CMK (cell line): ENCODE results near the gene RANBP17.
"Not testable (repeated sequence)": the region's sequence is repeated elsewhere in the genome, so short reads cannot be mapped to it uniquely, and the experiment has no call there.

Experiments used
- DNase-seq: peaks from one replicate; pipeline ENCODE4 v3.0.0-alpha.2; 2010; ENCODE audit warnings: low read depth

The RANBP17 gene

DNA sequence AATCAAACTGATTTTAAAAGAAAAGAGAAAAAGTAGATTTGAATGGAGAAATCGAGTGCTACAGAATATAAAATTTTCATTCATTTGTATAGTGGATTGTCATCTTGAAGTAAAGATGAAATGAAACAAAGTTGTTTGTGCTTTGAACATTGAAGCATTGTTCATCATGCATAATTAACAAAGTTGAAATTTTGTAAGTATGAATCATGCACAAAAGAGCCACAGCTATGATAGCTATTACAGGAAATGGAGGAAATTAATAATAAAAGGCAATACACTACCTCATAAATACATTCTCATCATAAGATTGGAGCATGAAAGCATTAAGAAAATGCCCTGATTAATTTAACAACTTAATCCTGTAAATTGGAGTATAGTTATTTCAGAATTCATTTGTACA, 293.8 kb downstream of the RANBP17 start:
- no peak for DNase-seq

DNA sequence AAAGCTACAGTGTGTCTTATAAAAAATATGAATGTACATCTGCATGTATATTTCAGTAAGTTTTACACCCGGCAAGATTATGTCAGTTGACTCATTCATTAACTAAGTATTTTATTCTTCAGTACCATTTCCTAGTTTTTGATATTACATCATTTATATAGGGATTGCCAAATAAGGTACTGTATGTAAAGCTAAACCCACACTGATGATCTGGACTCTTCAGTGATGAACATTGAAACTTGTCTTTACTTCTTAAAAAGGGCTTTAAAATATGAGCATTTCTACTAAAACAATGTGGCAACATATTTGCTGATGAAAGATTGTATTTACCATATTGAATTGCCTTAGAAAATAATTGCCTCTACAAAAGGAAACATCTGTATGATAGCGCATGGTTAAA, 295.5 kb downstream of the RANBP17 start:
- no peak for DNase-seq

DNA sequence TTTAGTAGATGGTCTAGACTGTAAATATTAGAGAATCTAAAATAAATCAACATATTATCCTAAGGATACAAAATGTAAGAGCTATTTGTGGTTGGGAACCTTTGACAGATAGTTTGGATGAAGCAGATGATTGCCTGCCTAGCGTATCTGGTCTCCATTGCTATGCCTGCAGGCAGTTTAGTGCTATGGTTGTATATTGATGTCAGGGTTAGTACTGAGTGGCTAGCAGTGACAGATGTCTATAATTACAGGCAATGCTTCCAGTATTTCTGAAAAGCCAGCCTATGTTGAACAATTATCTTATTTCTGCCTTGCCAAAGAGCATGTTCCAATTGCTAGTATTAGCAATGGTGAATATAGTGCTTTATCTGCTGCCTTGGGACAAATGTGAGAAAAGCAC, 296.0 kb downstream of the RANBP17 start:
- no peak for DNase-seq

DNA sequence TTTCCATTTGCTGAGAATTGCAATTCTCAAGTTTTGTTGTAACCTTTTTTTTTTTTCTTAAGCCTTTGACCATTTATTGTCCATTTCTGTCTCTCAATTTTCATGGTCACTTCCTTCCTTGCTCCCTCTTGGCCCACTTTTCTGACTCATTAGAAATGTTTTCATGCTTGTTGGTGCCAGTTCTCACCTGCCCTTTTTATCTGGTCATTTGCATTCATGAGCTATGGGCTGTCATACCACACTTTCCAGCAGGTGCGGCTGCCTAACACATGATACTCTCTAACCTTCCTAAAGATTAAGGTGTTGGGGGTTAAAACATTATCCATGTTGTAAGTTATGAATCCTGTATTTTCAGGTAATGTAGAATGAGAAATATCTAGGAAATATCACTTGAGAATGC, 296.8 kb downstream of the RANBP17 start:
- no peak for DNase-seq

DNA sequence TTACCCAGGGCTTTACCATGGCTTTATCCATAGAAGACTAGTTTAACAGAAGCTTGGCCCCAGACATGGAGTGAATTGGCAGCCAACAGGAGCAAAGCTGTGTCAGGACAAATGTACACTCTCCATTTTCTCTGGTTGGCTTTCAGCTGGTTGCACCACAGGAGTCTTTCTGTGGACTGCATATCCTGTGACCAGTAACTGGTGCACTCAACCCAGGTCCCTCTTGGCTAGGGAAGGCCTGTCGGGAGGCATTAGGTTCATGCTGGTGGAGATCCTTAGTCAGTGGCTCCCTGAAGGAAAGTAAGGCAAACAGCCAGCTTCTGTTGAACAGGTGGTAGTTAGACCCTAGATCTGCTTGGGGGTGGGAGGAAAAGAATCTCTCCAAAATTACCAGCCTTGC, 300.3 kb downstream of the RANBP17 start:
- no peak for DNase-seq

DNA sequence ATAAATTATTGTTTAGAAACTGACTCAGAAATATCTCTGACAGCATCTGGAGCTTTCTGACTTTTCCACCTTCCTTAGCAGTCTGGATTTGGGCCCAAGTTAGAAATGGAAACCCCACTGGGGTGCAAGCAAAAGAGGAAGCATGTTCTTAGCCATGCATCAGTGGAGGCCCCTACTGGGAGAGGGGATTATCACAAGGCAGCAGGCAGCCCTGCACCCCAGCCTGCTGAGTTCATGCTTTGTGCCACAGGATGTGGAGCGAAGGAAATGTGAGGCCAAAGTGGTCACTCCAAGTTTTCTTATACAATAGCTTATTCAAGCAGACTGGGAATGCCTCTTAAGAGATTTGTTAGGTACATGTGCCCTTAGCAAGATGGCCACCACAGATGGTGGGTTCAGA, 300.8 kb downstream of the RANBP17 start:
- DNase-seq = no peak

DNA sequence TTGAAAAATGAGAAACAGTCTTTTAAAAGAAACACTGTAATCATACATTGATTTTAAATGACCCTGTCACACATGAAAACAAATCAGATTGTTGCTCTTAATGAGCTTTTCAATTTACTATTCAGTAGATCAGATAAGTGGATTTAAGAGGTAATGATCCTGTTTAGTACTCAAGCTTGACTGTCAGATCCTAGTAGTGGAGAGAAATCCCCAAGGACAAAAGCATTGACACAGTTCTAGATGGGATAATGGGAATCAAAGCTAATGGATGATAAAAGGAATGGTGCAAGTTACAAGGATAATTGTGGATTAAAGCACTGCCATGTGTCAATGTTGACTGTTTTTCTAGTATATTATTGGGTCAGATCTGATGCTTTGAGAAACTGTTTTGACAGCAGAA, 304.9 kb downstream of the RANBP17 start:
- no peak for DNase-seq

DNA sequence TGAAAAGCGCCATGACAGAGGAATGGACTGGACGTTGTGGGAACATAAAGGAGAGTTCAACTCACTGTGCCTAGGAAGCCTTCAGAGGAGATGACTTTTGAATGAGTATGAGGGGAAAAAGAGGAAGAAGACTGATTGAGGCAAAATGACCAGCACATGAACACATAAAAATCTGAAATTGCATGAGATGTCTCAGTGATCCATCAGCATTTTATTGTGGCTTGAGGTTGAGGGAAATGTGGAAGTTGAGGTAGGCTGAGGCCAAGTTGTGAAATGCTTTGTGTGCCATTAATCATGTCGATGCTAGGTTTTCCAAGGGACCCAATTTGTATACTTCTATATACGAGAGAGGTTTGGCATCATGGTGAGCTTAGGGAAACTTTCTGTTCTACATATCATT, 306.4 kb downstream of the RANBP17 start:
- no peak for DNase-seq

DNA sequence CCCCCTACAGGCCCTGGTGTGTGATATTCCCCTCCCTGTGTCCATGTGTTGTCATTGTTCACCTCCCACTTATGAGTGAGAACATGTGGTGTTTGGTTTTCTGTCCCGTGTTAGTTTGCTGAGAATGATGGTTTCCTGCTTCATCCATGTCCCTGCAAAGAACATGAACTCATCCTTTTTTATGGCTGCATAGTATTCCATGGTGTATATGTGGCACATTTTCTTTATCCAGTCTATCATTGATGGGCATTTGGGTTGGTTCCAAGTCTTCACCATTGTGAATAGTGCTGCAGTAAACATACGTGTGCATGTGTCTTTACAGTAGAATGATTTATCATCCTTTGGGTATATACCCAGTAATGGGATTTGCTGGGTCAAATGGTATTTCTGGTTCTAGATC, 313.1 kb downstream of the RANBP17 start:
- not testable (repeated sequence) for DNase-seq

DNA sequence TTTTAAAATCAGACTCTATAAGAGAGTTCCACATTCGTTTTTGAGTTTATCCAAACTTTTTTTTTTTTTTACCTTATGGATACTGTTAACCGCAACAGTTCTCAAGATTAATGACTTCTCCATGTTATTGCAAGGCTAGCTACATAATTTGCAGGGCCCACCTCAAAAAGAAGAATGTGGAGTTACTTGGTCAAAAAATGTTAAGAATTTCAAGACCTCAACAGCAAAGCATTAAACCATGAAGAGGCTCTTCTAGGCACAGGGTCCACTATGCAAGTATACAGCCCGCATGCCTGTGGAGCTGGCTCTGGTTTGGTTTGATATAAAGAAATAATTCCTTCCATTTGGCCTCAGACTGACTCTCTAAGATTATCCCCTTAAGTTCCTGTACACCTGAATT, 313.9 kb downstream of the RANBP17 start:
- no peak for DNase-seq

DNA sequence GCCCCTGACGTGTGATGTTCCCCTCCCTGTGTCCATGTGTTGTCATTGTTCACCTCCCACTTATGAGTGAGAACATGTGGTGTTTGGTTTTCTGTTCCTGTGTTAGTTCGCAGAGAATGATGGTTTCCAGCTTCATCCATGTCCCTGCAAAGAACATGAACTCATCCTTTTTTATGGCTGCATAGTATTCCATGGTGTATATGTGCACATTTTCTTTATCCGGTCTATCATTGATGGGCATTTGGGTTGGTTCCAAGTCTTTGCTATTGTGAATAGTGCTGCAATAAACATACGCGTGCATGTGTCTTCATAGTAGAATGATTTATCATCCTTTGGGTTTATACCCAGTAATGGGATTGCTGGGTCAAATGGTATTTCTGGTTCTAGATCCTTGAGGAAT, 316.4 kb downstream of the RANBP17 start:
- DNase-seq = not testable (repeated sequence)

DNA sequence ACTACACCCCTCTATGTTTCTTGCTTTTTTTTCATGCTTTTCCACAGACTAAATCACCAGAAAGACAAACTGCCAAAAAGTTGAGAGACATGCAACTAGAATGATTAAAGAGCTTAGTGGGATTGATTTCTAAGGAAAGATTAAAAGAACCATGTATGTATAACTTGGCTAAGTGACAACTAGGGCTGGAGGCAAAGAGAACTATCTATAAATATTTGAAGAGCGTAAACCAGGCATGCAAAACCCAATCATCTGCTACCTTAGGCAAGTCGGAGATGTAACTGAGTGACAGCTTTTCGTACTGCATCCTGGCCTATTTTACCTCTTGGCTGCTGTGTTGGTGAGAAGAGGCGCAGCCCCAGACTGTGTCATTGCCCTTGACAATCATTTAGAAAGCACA, 326.2 kb downstream of the RANBP17 start:
- DNase-seq = no peak

DNA sequence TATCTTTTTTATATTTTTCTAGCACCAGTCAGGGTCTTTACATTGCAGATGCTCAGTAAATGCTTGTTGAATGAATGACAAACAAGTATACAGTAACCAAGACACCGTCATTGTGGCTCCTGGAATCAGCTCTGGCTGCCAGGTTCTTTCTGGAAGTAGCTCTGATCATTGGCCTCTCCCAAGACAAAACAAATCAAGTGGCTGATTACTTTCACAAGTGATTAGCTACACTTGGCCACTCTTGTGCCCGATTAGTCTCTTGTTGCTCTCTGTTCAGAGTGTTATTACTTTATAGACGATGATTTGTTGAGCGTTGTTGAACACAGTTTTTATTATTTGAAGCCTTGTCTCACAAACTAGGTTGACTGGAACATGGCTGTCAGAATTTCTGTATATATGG, 327.6 kb downstream of the RANBP17 start:
- DNase-seq = no peak

DNA sequence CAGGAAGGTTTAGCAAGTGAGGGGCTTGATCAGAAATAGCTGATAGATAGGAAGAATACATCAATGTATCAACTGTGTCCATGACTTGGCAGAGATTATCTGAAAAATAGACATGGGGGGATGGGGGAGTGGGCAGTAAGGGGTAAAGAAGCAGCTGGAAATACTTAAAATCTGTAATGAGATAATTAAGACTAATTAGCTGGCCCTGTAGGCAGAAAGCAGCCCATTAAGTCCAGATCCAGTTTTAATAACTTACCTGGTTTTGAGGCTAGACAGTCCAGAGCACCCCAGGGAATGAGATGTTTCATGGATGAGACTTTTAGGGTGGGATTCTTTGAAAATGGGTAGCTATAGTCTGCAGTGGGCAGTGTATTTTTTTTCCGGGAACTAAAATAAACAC, 330.3 kb downstream of the RANBP17 start:
- no peak for DNase-seq

DNA sequence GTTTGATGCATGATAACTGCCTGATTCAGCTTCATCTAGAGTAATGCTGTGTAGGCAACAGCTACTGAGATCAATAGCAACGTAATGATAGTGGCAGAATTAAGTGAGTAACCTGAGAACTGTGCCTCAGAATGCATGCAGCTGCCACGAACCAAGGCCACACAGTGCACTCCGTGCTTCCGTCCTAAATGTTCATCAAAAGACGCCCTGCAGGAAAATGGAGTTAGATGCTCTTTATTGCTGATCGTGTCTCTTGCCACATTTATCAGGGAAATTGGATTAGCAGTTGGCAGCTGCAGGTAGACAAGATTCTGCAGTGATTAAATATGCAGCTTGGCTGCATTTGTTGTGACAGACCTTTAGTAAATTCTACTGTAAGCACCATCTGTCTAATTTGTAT, 339.5 kb downstream of the RANBP17 start:
- no peak for DNase-seq

DNA sequence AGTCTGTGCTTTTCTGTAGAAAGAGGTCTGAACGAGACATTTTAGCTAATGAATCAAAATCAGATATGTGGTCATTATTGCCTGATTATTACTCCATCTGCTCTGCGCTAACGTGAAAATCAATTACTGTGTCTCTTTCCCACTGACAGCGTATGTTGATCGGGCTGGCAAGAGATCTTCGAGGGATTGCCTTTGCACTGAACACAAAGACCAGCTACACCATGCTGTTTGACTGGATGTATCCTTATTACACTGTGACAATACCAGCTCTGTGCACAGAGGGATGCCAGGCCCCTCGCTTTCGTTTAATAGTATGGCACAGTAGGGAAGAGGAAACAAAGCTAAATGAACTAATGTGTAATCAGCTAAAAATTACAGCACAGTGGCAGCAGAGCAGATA, 343.6 kb downstream of the RANBP17 start:
- DNase-seq = no peak

DNA sequence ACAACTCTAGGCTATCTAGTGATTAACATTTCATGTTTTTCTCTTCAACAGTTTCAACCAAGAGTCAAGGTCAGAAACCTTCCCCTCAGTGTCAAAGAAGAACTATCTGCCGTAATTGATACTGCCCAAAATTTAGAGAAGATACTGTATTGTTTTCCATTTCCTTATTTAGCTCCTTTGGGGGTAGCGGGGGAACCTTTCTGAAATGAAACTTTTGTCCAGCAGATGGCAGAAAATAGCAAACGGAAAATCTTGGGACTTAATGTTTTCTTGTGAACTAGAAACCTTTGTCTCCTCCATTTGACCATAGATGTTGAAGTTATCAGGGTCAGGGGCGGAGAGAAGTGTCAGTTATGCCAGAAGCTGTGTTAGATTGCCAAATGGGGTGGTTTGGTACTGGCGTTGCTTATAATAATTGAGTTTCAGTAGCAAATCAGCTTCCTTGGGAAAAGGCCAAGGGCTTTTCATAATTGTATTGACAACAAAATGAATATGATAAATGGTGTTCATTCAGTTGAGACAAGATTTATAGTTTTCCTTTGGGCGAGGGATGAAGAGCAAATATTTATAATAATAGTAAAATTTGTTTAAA, 345.5 kb downstream of the RANBP17 start:
- DNase-seq = no peak

DNA sequence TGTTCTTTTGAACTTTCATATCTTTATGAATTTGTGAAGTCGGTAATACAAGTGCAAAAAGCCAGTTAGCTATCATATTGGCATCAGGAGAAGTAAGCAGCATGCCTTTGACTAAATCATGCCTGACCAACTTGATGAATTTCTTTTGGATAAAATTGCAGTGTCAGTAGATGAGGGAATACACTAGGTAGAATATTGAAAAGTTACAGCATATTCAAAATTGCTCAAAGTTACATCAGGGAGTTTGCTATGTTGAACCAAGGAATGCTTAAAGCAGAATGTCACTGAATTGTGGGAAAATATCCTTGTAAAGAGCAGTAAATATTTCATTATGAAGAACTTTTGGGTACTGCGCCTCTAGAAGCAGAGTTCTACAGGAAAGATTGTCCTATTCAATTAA, 360.1 kb downstream of the RANBP17 start:
- no peak for DNase-seq

DNA sequence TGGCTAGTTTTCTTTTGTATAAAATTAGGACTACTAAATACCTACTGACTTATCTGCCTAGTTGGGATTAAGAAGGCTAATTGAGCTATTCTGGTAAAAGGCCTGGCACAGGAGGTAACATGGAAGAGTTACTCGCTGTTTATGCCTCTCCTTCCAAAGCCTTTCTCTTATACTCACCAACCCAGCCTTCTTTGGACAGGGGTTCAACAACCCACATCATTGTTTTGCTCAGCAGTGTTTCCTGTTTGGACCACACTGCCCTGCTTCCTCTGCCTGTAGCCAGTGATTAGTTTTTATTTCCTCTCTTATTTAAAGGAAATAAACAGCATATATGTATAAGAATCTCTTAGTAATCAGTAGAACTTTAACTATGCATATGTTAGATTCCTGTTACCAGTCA, 362.1 kb downstream of the RANBP17 start:
- no peak for DNase-seq

DNA sequence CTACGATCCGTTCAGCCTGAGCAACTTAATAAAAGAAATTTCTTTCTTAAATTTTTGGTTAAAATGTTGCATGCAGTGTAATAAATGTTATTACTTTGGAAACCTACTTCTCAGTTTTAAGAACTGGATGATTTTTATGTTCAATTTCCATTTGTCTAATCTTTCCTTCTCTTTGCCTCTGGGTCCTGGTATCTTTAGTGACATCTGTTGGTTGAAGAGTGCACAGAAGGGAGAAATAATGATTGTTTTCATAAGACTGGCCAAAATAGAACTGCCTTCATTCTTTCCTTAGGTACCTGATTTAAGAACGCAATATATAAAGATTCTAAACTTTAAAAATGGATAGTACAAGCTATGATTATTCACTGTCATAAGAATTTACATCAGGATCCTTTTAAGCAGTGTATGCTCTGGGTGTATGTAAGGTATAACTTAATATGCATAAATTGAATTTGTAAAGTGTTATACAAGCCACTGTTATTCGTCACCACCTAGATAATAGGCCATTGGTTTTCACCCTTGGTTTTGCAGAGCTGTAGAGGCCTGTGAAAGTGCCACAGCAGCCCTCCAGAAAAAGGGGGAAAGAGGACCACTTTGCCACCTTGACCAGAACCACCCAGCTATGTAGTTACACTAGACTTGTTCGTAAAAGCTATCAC, 364.4 kb downstream of the RANBP17 start:
- DNase-seq = no peak

DNA sequence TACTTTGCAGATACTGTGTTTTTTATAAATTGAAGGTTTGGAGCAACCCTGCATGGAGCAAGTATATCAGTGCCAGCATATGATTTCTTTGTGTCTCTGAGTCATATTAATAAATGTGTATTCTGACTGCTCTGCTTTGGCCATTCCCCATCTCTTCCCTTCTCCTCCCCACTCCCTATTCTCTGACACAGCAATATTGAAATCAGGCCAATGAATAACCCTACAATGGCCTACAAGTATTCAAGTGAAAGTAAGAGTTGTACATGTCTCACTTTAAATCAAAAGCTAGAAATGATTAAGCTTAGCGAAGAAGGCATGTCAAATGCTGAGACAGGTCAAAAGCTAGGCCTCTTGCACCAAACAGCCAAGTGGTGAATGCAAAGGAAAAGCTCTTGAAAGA, 365.0 kb downstream of the RANBP17 start:
- DNase-seq = no peak

DNA sequence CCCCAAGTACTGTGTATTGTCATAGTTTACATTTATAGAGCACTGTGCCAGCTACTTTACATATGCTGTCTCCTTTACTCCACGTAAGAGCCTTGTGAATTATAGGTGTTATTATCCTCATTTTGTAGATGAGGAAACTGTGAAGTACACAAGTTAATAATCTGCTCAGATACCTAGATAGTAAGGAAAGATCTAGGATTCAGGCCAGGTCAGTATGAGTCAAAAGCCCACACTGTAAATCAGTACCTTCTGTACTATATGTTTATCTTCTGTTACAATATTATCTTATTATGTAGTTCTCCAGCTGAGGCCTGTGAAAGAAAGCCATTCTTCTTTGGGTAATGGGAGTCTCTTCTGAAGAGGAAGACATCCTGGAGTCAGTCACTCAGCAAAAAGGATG, 374.8 kb downstream of the RANBP17 start:
- DNase-seq = no peak

DNA sequence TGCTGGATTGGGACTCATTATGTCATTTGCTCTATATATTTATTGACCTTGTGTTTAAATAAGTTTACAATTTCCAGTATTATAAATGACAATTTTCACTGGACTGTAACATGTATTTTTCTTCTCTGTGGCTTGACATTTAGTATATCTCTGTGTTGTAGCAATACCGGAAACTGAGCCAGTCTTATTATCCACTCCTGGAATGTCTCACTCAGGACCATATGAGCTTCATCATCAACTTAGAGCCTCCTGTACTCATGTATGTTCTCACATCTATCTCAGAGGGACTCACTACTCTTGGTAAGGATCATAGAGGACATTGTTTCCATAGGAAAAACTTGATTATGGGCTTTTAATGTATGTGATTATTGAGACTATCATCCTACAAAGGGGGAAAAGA, 380.7 kb downstream of the RANBP17 start:
- DNase-seq = no peak

DNA sequence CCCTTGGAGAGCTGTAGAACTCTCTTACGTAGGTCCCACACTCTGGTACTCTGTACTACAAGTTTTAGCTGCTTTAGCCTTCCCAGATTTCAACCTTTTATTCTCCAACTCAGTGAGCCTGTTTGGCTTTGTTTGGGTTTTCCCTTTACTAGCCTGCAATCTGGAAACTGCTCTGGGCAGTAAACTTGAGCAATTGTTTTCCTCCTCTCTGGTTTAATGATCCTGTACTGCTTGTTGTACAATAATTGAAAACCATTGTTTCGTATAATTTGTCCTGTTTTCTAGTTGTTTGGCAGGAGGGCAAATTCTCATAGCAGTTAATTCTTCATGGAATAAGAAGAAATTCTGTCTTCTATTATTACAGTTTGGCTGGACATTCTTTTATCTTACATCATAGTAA, 384.4 kb downstream of the RANBP17 start:
- DNase-seq = no peak
